Cerebellar nuclear complex (tissue), 1 donor: ENCODE results near the gene UBL3.

Source experiments
- DNase-seq, 2 experiments: peaks; one replicate each; lab custom pipeline; 2025; lab: John Stamatoyannopoulos, UW

Gene UBL3

DNA sequence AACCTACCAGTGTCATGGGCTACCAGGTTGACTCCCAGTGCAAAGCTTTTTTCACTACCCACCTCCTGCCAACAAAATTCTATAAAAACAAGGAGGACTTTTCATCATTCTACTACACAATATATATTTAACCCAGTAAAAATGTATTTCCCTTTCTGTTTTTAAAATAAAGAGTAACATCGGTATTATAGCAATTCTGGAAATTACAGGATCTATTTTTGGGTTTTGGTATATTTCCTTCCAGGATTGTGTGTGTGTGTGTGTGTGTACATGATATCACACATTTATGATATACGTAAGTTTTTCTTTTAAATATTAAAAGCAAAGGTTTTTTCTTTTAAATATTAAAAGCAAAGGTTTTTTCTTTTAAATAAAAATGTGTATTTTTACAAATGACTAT, 6.0 kb upstream of the UBL3 start:
- DNase-seq: no peak

DNA sequence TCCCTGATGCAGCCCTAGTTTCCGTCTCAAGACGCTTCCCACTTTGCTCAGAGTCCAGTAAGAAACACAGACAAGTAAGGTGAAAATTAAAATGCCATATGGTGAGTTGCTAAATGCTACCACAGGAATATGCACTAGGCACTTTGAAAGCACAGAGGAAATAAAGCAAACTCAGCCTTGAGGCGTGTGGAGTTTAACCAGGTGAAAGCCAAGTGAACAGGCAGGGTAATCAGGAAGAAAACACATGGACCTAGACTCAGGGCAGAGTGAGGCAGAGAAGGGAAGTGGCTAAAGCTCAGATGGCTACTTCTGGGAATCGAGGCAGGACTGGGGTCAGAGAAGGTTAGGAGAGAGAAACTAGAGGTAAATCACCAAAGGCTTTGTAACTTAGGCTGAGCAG, 5.4 kb upstream of the UBL3 start:
- DNase-seq: no peak

- DNase-seq: no peak
Observed at GRCh38 chr13:29855009-29855408, 4.6 kb upstream of the UBL3 start.

DNA sequence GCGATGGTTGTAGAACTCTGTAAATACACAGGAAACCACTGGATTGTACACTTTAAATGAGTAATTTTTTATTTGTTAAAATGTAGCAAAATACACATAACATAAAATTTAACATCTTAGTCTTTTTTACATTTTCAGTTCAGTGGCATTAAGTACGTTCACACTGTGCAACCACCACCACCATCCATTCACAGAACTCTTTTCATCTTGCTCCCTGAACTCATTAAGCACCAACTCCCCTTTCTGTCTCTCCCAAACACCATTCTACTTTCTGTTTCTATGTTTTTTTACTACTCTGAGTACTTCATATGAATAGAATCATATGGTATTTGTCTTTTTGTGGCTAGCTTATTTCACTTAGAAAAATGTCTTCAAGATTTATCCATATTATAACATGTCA, 2.7 kb upstream of the UBL3 start:
- no peak for DNase-seq

- DNase-seq: no peak
Observed at GRCh38 chr13:29852472-29853054, 2.1 kb upstream of the UBL3 start.

DNA sequence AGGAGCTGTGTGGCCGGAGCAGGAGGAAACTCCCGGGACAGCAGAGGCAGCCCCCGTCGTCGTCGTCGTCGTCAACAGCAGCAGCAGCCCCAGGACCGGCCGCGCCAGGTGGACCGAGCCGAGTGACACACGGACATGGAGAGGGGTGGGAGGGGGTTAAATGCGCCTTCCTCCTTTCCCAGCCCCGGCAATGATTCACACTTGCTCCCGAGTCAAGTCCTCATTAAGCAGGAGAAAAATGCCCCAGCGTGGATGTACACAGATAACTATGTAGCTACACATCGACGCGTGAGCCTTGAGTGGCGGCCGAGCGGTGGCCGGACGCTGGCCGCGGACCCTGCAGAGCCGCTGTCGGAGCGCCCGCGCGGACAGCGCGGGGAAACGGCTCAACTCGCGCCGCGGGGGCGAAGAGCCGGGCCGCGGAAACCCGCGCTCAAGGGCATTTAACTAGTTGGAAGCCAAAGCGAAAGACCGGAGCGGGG, 645 bp downstream of the UBL3 start:
- DNase-seq: no peak

DNA sequence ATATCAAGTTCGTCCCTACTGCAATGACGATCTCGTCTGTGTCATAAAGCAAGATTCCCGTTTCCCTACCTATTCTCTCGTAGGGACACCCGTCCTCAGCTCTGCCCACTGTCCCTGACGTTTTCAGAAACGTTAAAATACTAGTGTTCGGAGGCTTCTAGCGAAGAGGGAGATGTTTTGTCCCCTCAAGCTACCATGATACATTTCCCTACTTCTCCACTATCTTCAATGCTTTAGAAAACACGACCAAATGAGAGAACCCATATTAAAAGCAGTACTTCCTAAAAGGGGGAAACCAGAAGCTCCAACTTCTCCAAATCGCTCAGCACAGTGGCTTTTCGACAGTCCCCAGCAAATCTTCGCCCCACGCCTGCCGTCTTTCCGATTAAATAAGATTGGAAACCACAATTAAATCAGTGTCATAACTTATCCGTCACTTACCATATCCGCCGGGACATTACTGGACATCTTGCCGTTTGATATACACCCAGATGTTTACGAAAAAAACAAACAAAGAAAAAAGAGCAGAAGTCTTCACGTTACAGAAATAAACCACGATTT, 1.3 kb downstream of the UBL3 start:
- peak in 1 of 2 experiments; percentile 42 for DNase-seq

DNA sequence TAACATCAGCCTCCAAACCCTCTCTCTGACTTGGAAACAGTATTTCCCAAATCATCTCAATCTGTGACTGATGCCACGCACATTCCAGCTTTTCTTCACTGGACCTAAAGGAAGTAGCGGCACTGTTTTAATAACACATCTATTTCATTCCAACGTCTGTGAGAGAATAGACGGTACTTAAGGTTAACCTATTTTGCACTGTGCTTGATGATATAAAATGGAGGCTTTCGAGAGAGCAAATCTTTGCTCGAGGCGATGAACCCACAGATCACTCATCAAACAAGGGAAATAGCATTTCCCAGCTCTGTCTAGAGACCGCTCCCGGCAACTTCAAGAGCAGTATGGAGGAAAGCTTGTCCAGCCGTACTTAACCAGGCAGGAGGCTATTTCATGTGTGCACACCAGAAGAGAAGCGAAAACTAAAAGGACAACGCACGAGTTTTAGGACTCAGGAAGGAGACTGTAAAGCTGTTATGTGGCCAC, 2.9 kb downstream of the UBL3 start:
- no peak for DNase-seq

GRCh38 chr13:29846475-29847256, 3.8 kb downstream of the UBL3 start:
- DNase-seq: peak in 1 of 2 experiments; percentile 3

- no peak for DNase-seq
Observed at GRCh38 chr13:29845440-29846056, 4.9 kb downstream of the UBL3 start.

DNA sequence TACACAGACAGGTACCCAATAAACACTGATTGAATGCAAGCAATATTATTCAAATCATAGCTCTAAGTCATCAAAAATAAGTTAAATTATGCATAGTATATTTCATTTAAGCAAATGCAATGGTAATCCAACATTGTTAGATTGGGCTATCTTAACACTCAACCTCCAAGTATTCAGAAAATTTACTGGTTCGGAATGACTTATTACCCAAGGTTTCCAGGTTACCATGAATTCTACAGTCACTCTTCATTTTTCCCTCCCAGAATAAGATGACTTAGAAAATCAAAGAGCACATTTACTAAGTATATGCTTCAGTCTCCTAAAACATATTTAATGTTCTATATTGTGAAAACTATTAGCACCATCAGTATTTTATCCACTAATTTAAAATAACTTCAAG, 6.0 kb downstream of the UBL3 start:
- no peak for DNase-seq

- no peak for DNase-seq
Observed at GRCh38 chr13:29840585-29840984, 9.8 kb downstream of the UBL3 start.

DNA sequence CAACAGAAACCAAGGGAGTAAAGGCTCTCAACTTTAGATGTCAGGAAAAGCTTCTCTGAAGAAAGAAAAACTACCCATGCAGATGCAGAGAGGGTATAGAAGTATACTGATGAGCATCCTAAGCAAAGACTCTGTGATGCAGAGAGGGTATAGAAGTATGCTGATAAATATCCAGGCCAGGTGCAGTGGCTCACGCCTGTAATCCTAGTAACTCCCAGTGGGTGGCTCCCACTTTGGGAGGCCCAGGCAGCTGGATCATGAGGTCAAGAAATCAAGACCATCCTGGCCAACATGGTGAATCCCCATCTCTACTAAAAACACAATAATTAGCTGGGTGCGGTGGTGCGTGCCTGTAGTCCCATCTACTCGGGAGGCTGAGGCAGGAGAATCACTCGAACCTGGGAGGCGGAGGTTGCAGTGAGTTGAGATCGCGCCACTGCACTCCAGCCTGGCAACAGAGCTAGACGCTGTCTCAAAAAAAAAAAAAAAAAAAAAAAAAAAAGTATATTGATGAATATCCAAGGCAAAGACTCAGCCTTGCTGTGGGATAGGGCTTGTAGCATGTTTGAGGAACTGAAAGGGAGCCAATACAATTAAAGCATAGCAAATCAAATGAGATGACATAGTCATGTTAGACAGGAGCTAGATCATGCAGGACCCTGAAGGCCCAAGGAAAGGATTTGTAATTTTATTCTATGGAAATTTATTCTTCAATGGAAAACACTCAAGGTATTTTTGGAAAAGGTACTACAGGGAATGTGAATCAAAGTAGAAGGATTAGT, 14.9 kb downstream of the UBL3 start:
- no peak for DNase-seq

GRCh38 chr13:29832761-29833298, 17.6 kb downstream of the UBL3 start:
- DNase-seq: no peak

DNA sequence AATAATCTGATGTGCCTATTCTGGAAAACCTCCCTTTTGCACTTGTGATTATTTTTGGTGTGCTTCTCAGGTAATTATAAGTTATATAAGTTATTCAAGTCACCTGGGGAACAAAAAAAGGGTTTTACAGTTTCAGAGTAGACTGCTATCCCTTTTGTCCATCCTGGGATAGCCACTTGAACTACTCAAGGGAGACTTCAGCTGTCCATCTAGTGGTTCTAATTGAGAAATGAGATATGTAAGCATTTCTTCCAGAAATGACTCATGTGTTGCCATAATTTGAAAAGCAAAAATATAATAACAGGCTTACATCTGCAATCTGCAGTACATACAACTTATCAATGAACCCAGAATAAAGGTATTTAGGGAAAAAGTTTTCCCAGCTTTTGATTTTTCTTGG, 20.4 kb downstream of the UBL3 start:
- no peak for DNase-seq

- no peak for DNase-seq
Observed at GRCh38 chr13:29819143-29819542, 31.3 kb downstream of the UBL3 start.

GRCh38 chr13:29817604-29818378, 32.6 kb downstream of the UBL3 start:
- DNase-seq: peak; percentile 10 to 27

- no peak for DNase-seq
Observed at GRCh38 chr13:29816715-29817114, 33.7 kb downstream of the UBL3 start.

DNA sequence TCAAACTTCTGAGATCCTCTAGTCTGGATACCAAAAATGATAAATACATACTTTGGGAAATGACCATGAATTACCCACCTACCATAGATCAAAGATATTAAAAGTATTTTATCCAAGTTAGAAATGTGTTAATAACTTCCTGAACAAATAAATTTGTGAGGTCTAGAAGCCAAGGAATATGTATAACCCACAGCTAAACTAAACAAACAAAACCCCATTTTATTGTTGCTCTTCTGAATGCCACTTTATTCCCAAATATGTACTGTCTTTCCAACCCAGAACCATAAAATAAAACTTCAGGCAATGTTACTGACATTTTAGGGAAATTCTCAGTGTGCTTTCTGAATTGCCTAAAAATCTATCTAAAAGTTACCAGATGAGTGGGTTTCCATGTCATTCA, 35.1 kb downstream of the UBL3 start:
- no peak for DNase-seq

GRCh38 chr13:29810898-29811297, 39.5 kb downstream of the UBL3 start:
- no peak for DNase-seq
